Thyroid gland (tissue), 4 donors: ENCODE results near the gene P4HTM.

Experiments
- POLR2A ChIP-seq, 2 donors: fragments of 450-650 bp; IDR thresholded peaks; one replicate each; pipeline ENCODE4 v1.6.1; 2017; ENCODE audit warnings: antibody characterized with exemption in 2 of 2, mild to moderate bottlenecking in 2 of 2, moderate library complexity in 1 of 2
- TF ChIP-seq, protein P1 (sequence below), 6 experiments: fragments of 200-600 bp in 3 of 6; fragments of 450-650 bp in 3 of 6; sonication (generic) in 3 of 6; IDR thresholded peaks; one replicate each; pipeline ENCODE4 v1.5.1; 2016 to 2019; ENCODE audit warnings: antibody characterized with exemption in 6 of 6, mild to moderate bottlenecking in 2 of 6, inconsistent platforms in 1 of 6, moderate library complexity in 1 of 6

DNA sequence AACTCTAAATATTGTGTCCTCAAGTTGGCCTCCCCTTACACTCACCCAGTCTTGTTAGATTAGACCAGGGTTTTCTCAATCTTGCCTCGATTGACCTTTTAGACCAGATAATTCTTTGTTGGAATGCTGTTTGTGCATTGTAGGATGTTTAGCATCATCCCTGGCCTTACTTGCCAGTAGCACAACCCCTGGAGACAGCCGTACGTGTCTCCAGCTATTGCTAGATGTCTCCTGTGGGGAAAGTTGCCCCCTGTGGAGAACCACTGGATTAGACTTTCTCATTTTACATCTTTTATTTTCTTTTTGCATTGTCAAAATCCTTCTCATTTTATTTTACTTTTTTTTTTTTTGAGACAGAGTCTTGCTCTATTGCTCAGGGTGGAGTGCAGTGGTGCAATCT lies 19.4 kb downstream of the P4HTM start:
- TF ChIP-seq, protein P1, sequence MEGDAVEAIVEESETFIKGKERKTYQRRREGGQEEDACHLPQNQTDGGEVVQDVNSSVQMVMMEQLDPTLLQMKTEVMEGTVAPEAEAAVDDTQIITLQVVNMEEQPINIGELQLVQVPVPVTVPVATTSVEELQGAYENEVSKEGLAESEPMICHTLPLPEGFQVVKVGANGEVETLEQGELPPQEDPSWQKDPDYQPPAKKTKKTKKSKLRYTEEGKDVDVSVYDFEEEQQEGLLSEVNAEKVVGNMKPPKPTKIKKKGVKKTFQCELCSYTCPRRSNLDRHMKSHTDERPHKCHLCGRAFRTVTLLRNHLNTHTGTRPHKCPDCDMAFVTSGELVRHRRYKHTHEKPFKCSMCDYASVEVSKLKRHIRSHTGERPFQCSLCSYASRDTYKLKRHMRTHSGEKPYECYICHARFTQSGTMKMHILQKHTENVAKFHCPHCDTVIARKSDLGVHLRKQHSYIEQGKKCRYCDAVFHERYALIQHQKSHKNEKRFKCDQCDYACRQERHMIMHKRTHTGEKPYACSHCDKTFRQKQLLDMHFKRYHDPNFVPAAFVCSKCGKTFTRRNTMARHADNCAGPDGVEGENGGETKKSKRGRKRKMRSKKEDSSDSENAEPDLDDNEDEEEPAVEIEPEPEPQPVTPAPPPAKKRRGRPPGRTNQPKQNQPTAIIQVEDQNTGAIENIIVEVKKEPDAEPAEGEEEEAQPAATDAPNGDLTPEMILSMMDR (IDR thresholded peaks at IDR 0.05), result no peak
- TF ChIP-seq POLR2A (IDR thresholded peaks at IDR 0.05), result no peak
